Measurements from ENCODE around the gene GARRE1. TPM values are rescaled to one million over a fixed set of nuclear protein-coding genes. Genes with fewer than 3 reads are reported as not detected.
"Not testable (repeated sequence)": the region's sequence is repeated elsewhere in the genome, so short reads cannot be mapped to it uniquely, and the experiment has no call there.

The GARRE1 gene
- total RNA-seq, 2 donors from 2014 or later, result 19.6 to 22.0 TPM

DNA sequence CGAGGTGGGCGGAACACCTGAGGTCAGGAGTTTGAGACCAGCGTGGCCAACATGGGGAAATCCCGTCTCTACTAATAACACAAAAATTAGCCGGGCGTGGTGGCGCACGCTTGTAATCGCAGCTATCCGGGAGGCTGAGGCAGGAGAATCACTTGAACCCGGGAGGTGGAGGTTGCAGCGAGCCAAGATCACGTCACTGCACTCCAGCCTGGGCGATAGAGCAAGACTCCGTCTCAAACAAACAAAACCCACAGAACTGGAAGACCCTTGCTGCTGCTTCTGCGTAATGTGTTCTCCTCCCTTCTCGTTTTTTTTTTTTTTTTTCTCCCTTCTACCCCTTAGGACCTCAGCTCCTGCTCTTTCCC lies 691 bp upstream of the GARRE1 start:
- peak in 1 of 2 donors; percentile 34 for DNase-seq
- ATAC-seq; intact Hi-C loops (cut with DNase I, micrococcal nuclease): not testable (repeated sequence)

DNA sequence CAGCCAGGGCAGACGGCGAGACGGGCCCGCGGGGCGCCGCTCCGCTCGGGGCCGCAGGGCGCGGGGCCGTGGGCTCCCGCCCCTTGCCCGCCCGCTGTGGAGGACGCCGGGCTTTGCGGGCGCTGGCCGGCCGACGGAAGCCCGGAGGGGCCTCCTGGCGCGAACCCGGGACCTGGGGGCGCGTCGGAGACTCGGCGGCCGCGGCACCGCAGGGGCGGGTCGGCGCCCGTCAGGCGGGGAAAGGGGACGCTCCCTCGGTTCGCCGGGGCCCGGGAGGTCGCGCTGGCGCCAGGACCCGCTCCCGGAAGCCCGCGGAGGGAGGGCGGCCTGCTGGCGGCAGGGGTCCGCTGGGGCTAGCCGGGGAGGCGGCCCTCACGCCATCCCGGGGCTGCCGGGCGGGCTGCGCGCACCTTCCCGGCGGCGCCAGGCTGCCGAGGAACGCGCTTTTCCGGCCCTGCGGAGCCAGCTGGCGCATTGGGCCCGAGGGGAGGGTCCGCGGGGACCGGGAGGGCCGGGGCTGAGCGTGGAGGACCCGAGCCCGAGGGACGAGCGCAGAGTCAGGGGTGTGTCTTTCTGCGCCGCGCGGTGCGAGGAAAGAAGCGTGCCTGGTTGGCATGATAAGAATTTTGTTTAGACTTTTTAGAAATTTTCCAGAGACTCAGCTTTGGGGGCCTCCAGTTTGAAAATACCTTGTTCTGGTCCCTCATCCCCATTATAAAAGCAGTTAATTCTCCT lies 511 bp downstream of the GARRE1 start:
- DNase-seq (peak in 1 of 2 donors; percentile 53), ATAC-seq (peak; percentile 45)
- intact Hi-C loops (cut with DNase I, micrococcal nuclease), result no loop called here

DNA sequence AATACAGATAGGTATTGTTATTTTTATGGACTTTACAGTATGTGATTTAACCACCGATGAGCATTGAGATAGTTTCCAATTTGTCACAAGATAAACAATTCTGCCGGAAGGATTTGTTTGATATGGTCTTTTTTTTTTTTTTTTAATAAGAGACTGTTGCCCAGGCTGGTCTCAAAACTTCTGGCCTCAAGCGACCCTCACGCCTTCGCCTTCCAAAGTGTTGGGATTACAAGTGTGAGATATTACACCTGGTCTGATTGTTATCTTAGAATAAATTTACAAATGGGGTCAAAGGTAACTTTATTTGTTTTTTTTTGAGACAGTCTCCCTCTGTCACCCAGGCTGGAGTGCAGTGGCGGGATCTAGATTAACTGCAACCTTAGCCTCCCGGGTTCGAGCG lies 1.2 kb downstream of the GARRE1 start:
- ATAC-seq, result no peak
- no peak for DNase-seq
- intact Hi-C loops (cut with DNase I, micrococcal nuclease), result no loop called here

DNA sequence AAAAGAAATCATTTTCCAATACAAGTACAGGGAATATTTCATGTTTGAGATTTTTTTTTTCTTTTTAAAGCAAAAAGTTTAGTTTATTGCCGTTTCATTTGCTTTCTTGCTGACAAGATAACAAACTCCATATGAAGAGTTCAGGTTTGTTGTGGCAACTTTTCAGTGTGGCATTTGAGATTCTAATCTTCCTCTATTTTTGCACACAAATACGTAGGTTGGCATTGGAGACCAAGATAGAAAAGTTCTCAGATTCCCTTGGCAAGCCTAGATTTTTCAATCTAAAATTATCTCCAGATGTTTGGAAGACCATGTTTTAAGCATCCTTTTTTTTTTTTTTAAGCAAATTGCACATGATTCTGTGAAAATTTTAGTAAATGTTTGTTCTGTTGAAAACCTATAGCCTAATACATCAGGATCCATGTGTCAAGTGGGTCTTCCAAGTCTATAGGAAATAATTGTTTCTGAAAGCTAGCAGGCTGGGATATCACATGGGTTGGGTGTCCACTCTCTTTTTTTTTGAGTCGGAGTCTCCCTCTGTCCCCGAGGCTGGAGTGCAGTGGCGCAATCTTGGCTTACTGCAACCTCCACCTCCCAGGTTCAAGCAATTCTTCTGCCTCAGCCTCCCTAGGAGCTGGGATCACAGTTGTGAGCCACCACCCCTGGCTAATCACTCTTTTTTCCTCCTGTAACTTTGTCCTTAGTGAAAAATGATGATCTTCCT lies 2.6 kb downstream of the GARRE1 start:
- intact Hi-C loops (cut with DNase I, micrococcal nuclease), result no loop called here
- no peak for DNase-seq
- ATAC-seq, result no peak

DNA sequence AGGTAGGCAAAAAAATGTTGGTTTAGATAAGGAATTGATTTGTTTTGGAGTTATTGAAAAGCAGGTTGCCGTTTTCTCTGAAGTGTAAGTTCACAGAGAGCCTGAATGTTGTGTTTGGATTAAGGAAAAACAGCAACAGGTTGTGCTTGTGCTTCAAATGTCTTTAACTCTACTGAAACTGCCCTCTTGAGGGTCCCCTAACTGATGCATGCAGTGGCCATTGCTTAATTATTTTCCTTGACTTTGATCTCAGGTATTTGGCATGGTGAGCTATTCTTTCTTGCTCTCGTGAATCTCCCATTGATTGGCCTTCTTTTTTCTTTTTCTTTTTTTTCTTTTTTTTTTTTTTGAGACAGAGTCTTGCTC lies 3.2 kb downstream of the GARRE1 start:
- DNase-seq (no peak), ATAC-seq (no peak)
- intact Hi-C loops (cut with DNase I, micrococcal nuclease), result no loop called here

DNA sequence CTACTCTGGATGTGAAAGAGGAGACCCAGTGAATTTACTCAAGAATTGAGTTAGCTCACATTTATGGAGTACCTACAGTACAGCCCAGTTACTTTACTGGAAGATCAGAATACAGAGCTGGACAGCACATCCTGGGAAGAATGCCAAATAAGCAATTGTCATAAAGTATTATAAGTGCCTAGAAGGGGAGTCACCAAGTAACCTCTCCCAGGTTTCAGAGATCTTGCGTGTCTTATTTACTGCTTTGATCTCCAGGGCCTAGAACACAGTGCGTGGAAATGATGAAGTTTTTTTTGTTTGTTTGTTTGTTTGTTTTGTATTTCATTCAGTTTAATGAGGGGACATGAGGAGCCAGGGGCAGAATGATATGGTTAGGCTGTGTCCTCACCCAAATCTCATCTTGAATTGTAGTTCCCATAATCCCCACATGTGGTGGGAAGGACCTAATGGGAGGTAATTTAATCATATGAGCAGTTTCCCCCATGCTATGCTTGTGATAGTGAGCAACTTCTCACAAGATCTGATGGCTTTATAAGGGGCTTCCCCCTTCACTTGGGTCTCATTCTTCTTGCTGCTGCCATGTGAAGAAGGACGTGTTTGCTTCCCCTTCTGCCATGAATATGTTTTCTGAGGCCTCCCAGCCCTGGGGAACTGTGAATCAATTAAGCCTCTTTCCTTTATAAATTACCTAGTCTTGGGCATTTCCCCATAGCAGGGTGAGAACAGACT lies 5.2 kb downstream of the GARRE1 start:
- DNase-seq (no peak), ATAC-seq (peak; percentile 76)
- intact Hi-C loops (cut with DNase I, micrococcal nuclease), result no loop called here

DNA sequence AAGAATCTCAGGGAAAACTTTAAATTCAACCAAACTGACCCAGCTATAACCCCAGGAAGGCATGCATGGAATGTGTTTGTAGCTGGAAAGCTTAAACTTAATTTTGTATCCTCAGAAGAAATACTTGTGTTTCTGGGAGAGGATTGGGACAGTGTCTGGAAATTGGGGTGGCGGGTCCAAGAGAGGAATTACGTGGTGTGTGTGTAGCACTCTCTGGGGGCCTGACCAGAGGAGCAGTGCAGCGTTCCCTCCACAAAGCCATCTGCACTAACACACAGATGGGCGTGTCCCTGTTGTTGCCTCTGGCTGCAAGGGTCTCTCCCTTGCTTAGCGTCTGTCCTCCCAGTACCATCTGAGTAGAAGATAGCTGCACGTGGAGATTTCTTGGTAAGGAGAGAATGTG lies 6.4 kb downstream of the GARRE1 start:
- no peak for DNase-seq
- ATAC-seq, result no peak
- intact Hi-C loops (cut with DNase I, micrococcal nuclease), result no loop called here

DNA sequence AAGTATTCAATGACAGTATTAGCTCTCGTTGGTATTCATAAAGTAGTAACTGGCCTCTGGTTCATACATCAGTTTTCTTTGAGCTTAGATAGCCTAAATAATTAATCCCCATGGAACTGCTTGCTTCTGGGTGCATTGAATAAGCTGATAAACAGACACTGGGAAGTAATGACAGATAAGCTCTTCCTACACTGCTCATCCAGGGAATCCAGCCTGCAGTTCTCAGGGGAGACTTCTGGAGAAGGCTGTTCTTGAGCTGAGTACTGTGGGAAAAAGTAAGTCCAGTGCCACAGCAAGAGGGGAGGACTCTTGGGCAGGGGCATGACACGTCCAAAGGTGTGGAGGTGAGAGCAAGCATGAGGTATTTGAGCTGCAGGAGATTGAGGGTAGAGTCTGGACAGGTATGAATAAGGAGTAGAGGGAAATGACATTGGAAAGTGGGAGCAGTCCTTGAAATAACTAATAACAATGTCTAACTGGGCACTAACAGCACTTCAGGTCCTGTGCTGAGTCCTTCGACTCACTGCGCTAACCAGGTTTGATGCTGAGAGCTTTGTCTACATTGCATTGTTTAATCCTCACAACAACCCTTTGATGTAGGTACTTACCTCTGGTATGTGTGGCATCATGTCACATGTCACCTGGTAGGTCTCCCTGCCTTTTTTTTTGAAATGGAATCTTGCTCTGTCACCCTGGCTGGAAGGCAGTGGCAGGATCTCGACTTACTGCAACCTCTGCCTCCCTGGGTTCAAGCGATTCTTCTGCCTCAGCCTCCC lies 7.2 kb downstream of the GARRE1 start:
- ATAC-seq (no peak), DNase-seq (no peak)

DNA sequence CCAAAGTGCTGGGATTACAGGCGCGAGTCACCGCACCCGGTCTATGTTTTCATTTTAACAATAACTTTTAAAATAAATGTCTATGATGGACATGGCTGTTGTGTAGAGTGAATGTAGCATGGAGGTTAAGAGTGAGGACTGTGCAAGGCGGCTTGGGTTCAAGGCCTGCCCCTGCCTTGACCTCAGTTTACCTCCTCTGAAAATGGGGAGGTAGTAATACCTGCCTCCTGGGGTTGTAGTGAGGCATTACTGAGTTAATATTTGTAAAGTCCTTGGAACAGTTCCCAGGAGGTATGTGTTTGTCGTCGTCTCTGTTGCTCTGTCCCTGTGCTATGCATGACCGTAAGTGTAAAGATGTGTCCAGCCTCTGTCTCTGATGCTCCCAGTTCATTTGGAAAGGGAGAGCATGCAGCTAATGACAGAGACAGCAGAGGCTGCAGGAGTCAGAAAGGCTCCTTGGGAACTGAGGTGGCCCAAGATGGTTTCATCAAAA lies 9.4 kb downstream of the GARRE1 start:
- intact Hi-C loops (cut with DNase I, micrococcal nuclease), result no loop called here
- no peak for ATAC-seq
- no peak for DNase-seq

More for the DNA sequence above, 7.2 kb downstream of the GARRE1 start:
- intact Hi-C loops (cut with DNase I, micrococcal nuclease), result no loop called here

DNA sequence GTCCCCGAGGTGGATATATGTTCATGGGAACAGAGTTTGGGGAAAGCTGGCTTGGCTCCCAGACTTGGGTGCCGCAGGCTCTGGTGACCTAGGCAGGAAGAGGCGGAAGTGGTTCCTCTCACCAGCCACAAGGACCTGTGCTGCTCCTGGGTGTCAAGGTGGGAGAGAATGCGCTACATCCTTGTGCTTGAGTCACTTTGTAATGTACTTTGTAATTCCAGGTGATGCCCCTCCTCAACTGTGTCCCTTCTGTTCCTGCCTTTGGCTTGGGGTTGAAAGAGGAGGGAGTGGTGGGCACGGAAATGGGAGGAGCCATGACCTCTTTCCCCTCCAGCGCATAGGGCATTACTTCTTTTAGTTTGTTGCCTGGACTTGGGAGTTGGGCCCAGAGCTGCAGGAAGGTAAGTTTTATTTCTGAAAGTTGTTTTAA lies 10.9 kb downstream of the GARRE1 start:
- intact Hi-C loops (cut with DNase I, micrococcal nuclease), result no loop called here
- DNase-seq (no peak), ATAC-seq (no peak)

DNA sequence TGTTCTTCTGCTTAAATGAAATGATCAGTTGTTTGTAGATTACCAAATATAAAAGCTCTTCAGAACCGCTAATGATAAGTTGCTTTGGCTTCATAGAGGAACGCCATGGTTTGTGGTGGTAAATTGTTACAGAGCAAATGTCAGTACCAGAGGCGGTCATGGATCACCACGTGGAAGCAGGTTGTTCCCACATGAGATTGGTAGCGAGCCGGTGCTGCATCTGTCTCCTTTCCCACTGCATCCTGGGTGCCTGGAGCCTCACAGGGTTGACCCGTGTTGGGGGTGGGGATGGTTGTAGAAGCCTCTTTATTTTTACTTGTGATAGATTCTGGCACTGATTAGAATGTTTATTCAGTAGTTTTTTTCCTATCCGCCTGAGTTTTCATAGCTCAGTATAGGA lies 14.7 kb downstream of the GARRE1 start:
- no peak for DNase-seq
- intact Hi-C loops (cut with DNase I, micrococcal nuclease), result no loop called here
- ATAC-seq, result no peak

DNA sequence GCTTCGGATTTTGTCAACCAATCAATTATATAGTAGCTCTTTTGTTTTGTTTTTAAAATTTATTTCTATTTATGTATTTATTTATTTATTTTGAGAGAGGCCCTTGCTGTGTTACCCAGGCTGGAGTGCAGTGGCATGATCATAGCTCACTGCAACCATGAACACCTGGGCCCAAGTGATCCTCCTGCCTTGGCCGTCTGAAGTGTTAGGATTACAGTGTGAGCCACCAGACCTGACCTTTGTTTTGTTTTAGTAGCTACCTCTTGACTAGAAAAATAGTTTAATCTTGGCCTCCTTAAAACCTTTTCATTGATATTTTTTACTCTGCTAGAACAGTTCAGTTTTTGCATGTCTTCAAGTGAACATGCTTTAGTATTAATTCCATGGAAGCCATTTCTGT lies 15.1 kb downstream of the GARRE1 start:
- intact Hi-C loops (cut with DNase I, micrococcal nuclease), result no loop called here
- DNase-seq, result no peak

DNA sequence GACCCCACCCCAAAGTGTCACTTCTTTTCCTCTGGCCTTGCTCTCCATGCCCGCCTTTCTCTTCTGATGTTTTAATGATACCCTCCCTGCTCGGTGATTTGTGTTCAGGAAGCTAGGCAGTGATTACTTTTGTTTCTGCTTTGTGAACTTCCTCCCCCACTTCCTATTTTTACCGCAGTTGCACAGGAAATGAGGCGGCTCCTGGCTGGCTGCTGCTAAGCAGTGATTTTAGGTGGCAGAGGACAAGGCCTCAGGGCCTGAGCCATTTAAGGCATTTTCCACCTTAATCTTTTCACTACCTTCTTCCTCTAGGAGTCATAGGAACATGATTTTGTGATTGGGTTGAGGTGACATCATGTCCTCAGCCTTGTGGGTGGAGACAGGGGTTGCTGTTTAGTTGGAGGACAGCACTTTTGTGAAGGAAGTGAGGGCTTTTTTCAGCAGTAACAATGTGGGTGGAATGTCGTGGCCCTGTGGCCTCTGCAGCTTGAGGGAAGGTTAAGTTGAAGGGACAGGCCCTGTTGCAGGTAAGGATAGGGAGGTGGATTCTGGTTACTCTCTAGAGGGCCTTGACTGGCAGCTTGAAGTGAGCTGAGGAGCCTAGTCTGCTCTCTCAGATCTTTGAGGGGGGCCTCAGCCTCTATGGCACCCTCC lies 15.7 kb downstream of the GARRE1 start:
- ATAC-seq, result peak; percentile 81
- DNase-seq, result peak; percentile 40 to 43
- intact Hi-C loops (cut with DNase I, micrococcal nuclease), result no loop called here

More for the DNA sequence above, 15.1 kb downstream of the GARRE1 start:
- peak; percentile 19 for ATAC-seq

DNA sequence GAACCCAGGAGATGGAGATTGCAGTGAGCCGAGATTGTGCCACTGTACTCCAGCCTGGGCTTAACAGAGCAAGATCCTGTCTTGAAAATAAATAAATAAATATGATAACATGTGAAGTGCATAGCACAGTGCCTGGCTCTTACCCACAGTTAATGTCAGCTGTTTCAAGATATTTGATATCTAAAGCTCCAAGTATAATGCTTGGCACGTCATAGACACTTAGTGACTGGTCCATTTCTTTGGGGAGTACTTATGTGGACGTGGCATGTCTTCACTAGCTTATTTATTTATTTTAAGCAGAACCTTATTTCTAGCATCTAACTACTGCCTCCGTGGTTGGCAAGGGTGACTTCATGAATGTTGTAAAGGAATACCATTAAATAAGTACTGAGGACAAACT lies 18.8 kb downstream of the GARRE1 start:
- no peak for DNase-seq
- intact Hi-C loops (cut with DNase I, micrococcal nuclease), result no loop called here
- no peak for ATAC-seq

DNA sequence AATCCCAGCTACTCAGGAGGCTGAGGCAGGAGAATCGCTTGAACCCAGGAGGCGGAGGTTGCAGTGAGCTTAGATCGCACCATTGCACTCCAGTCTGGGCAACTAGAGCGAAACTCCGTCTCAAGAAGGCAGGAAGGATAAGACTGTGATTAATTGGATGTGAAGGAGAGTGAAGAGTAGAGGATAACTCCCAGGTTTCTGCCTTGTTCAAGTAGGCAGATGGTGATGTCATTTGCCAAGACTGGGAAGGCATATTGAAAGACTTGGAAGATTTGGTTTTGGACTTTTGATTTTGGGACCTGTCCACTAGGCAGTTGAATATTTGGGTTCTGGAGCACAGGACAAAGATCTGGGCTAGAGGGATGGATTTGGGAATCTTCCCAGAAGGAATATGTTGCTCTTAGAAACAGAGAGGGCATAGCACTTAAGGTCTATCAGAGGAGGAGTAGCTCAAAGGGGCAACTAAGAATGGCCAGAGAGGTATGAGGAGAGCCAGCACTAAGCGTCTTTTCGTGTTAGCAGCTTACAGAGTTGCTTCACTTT lies 20.0 kb downstream of the GARRE1 start:
- DNase-seq (no peak), ATAC-seq (no peak)

DNA sequence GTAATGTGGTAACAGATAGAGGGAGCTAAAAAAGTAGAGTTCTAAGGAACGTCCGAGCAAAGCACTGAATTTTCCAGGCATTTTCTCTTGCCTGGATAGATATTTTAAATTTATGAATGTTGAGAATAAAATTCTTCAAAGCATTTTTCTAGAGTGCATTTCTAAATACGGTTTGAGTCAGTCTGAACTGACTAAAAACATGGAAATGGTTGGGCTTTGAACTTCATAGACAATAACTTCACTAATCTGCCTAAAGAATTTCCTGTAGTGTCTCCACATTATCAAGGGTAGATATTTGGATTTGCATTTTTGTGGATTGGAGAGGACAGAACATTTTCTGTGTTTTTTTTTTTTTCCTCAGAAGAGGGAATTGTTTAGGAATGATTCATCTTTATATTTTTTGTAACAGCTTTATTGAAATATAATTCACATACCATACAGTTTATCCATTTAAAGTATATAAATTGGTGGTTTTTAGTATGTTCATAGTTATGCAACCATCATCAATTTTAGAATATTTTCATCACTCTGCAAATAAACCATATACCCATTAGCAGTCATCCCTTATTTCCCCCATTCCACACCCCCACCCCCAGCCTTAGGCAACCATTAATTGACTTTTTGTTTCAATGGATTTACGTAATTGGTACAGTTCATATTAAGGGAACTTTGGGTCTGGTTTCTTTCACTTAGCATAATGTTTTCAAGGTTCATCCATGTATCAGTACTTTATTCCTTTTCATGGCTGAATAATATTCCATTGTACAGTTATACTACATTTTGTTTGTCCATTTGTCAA lies 20.7 kb downstream of the GARRE1 start:
- no peak for ATAC-seq
- DNase-seq, result no peak
- intact Hi-C loops (cut with DNase I, micrococcal nuclease), result no loop called here

More for the DNA sequence above, 20.0 kb downstream of the GARRE1 start:
- intact Hi-C loops (cut with DNase I, micrococcal nuclease), result no loop called here

DNA sequence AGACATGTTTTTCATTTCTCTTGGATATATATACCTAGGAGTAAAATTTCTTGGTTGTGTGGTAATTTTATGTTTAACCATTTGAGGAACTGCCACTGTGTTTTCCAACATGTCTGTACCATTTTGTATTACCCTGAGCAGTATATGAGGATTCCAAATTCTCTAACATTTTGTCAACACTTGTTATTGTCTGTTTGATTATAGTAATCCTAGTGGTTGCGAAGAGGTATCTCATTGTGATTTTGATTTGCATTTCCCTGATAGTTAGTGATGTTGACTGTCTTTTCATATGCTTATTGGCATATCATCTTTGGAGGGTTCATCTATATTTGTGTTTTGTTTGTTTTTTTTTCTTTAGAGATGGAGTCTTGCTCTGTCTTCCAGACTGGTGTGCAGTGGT lies 21.4 kb downstream of the GARRE1 start:
- ATAC-seq (no peak), DNase-seq (no peak)
- intact Hi-C loops (cut with DNase I, micrococcal nuclease), result no loop called here
